ENCODE data around the gene ENOX1. TPM values are rescaled to one million over a fixed set of nuclear protein-coding genes. Genes with fewer than 3 reads are reported as not detected.
"Not testable (repeated sequence)": the region's sequence is repeated elsewhere in the genome, so short reads cannot be mapped to it uniquely, and the experiment has no call there.

ENOX1 gene
- total RNA-seq, 1 donor from 2014 or later = 1.7 TPM

DNA sequence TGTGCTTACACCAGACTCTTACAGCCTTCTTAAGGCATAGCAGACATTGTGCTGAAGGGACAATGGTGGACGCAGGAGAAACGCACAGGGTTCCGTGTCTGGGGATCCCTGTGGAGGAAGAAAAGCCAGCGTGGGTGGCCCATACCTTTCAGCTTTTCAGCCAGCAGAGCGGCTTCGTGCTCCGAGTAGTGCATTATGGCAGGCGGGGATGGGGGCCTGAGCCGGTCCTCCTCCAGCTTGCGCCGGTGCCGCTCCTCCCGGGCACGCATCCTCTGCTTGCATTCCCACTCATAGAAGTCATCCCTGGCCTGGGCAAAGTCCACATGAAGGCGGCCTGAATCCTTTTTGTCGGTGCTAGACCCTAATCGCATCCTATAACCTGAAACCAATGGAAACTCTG lies 431.0 kb downstream of the ENOX1 start:
- Mint-ChIP-seq H3K27me3 (ENCODE audit: unreplicated experiment) (no peaks in the 10 kb centered on the region), H3K27ac (ENCODE audit: unreplicated experiment) (no peak overlapping the region), H3K9me3 (ENCODE audit: unreplicated experiment) (no peaks in the 10 kb centered on the region), H3K36me3 (ENCODE audit: low read depth, unreplicated experiment) (no peaks in the 10 kb centered on the region), H3K4me3 (ENCODE audit: unreplicated experiment) (no peak overlapping the region), H3K4me1 (ENCODE audit: unreplicated experiment) (peaks cover 5% of the 10 kb centered on the region)
- no peak for DNase-seq (ENCODE audit: low spot score)
- TF ChIP-seq, protein P1, sequence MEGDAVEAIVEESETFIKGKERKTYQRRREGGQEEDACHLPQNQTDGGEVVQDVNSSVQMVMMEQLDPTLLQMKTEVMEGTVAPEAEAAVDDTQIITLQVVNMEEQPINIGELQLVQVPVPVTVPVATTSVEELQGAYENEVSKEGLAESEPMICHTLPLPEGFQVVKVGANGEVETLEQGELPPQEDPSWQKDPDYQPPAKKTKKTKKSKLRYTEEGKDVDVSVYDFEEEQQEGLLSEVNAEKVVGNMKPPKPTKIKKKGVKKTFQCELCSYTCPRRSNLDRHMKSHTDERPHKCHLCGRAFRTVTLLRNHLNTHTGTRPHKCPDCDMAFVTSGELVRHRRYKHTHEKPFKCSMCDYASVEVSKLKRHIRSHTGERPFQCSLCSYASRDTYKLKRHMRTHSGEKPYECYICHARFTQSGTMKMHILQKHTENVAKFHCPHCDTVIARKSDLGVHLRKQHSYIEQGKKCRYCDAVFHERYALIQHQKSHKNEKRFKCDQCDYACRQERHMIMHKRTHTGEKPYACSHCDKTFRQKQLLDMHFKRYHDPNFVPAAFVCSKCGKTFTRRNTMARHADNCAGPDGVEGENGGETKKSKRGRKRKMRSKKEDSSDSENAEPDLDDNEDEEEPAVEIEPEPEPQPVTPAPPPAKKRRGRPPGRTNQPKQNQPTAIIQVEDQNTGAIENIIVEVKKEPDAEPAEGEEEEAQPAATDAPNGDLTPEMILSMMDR (IDR thresholded peaks at IDR 0.05; ENCODE audit: unreplicated experiment) = no peak

DNA sequence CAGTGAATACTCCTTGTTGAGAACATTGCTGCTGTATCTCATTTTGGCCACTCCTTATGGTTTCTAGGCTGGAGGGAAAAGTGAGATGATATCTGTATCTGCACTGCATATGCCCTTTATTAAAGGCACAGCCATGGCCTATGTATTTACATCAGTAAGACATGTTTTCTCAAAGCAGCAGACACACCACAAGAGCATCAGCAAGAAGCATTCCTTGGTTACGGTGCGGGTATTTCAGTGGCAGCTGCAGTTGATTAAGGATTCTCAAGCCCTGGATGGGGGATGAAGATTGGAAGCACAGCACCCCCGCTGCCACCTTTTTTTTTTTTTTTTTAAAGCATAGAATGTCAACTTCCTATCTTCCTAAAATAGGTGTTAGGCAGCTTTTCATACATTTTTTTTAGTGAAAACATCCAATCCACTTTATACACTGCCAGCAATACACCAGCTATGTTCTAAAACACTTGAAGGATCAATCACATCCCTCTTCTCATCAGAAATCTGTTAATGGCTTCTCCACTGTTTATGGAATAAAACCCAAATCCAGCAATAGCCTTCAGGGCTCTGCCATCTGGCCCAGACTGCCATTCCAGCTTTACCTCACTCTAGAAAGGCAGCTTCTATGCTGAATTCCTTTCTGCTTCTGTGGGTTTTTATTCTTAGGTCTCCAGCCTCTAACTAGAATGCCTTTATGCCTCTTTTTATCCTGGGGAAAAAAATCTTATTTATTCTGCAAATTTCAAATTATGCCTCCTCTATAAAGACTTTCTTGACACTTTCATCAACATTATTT lies 432.4 kb downstream of the ENOX1 start:
- no peak overlapping the region for H3K4me3 Mint-ChIP-seq (ENCODE audit: unreplicated experiment)
- peaks cover 3% of the 10 kb centered on the region for H3K4me1 Mint-ChIP-seq (ENCODE audit: unreplicated experiment)
- no peak for DNase-seq (ENCODE audit: low spot score)
- no peaks in the 10 kb centered on the region for H3K27me3 Mint-ChIP-seq (ENCODE audit: unreplicated experiment)
- H3K36me3 Mint-ChIP-seq (ENCODE audit: low read depth, unreplicated experiment) = no peaks in the 10 kb centered on the region
- TF ChIP-seq, protein P1 (IDR thresholded peaks at IDR 0.05; ENCODE audit: unreplicated experiment) = no peak
- H3K9me3 Mint-ChIP-seq (ENCODE audit: unreplicated experiment) = no peaks in the 10 kb centered on the region
- H3K27ac Mint-ChIP-seq (ENCODE audit: unreplicated experiment) = no peak overlapping the region

DNA sequence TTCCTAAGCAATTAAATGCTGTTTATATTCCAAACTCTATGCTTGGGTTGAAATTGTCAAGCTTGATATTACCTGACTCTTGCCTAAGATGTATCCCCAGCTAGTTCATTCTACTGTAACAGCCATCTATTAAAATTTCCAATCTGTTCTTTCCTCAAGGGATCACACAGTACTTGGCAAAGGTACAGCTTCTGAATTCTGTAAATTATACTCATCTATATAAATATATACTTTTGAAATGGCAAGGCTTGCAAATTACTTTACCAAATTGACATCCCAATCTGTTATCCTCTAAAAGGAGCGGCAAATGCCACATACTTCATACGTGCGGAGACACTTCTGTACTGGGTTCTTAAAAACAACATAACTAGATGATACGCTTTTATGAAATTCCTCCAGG lies 433.1 kb downstream of the ENOX1 start:
- H3K4me3 Mint-ChIP-seq (ENCODE audit: unreplicated experiment) = no peak overlapping the region
- no peak overlapping the region for H3K27ac Mint-ChIP-seq (ENCODE audit: unreplicated experiment)
- no peaks in the 10 kb centered on the region for H3K27me3 Mint-ChIP-seq (ENCODE audit: unreplicated experiment)
- TF ChIP-seq, protein P1 (IDR thresholded peaks at IDR 0.05; ENCODE audit: unreplicated experiment) = no peak
- no peaks in the 10 kb centered on the region for H3K36me3 Mint-ChIP-seq (ENCODE audit: low read depth, unreplicated experiment)
- DNase-seq (ENCODE audit: low spot score) = no peak
- H3K4me1 Mint-ChIP-seq (ENCODE audit: unreplicated experiment) = peaks cover 3% of the 10 kb centered on the region
- no peaks in the 10 kb centered on the region for H3K9me3 Mint-ChIP-seq (ENCODE audit: unreplicated experiment)

DNA sequence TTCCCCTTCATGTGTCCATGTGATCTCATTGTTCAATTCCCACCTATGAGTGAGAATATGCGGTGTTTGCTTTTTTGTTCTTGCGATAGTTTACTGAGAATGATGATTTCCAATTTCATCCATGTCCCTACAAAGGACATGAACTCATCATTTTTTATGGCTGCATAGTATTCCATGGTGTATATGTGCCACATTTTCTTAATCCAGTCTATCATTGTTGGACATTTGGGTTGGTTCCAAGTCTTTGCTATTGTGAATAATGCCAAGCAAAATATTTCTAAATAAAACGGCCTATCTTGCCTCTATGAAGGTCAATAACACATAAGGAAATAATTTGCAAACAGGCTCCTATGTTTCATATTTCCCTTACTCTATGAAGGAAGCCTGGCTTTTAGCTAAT lies 435.2 kb downstream of the ENOX1 start:
- DNase-seq (ENCODE audit: low spot score); H3K27ac Mint-ChIP-seq (ENCODE audit: unreplicated experiment); H3K4me1 Mint-ChIP-seq (ENCODE audit: unreplicated experiment); H3K4me3 Mint-ChIP-seq (ENCODE audit: unreplicated experiment); H3K27me3 Mint-ChIP-seq (ENCODE audit: unreplicated experiment); H3K36me3 Mint-ChIP-seq (ENCODE audit: low read depth, unreplicated experiment); H3K9me3 Mint-ChIP-seq (ENCODE audit: unreplicated experiment): not testable (repeated sequence)

DNA sequence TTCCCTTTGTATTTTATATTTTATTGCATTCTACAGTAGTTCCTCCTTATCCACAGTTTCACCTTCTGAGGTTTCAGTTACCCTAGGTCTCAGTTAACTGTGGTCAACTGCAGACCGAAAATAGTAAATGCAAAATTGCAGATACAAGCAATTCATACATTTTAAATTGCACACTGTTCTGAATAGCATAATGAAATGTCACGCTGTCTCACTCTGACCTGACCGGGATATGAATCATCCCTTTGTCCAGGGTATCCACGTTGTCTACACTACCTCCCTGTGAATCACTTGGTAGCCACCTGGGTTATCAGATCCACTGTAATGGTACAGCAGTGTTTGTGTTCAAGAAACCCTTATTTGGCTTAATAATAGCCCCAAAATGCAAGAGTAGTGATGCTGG lies 438.4 kb downstream of the ENOX1 start:
- TF ChIP-seq, protein P1 (IDR thresholded peaks at IDR 0.05; ENCODE audit: unreplicated experiment) = no peak
- Mint-ChIP-seq H3K27ac (ENCODE audit: unreplicated experiment) (no peak overlapping the region), H3K4me3 (ENCODE audit: unreplicated experiment) (no peak overlapping the region), H3K4me1 (ENCODE audit: unreplicated experiment) (peaks cover 4% of the 10 kb centered on the region), H3K36me3 (ENCODE audit: low read depth, unreplicated experiment) (no peaks in the 10 kb centered on the region), H3K9me3 (ENCODE audit: unreplicated experiment) (no peaks in the 10 kb centered on the region), H3K27me3 (ENCODE audit: unreplicated experiment) (no peaks in the 10 kb centered on the region)
- DNase-seq (ENCODE audit: low spot score) = no peak
